AG04449 (cell line): Measurements from ENCODE around the gene NDUFS8.

Experiments
- CTCF ChIA-PET: fragments of 350-600 bp; formaldehyde crosslinking; extraction: SDS; loops from one replicate; lab custom pipeline; 2021; ENCODE audit warnings: antibody characterized with exemption; lab: Yijun Ruan, JAX
- POLR2A ChIA-PET: fragments of 400-600, 350-600 bp; formaldehyde crosslinking; extraction: SDS; loops from one replicate; lab custom pipeline; 2020; ENCODE audit warnings: antibody characterized with exemption, inconsistent platforms; lab: Yijun Ruan, JAX
- DNase-seq: peaks from one replicate; pipeline ENCODE4 v3.0.0-alpha.2; 2010; ENCODE audit warnings: low read depth, low spot score
- H3K4me3 ChIP-seq: 2 replicates; pipeline ENCODE4 v1.5.1; 2011; ENCODE audit warnings: low read depth, mild to moderate bottlenecking, control low read depth, low read length
- TF ChIP-seq, protein P1 (sequence below): IDR thresholded peaks from one replicate; pipeline ENCODE4 v1.5.1; 2011; ENCODE audit warnings: mild to moderate bottlenecking, moderate library complexity, low read length, control low read depth, inconsistent platforms; ENCODE audit not compliant: insufficient read depth; ENCODE audit errors: missing control alignments

NDUFS8 gene

GRCh38 chr11:68035266-68035876 is 4.9 kb downstream of the NDUFS8 start:
- no peak for DNase-seq
- H3K4me3 ChIP-seq: no peak overlapping the region
- ChIA-PET POLR2A (no interaction called here), CTCF (interaction anchor here (1.0 kb wide), 1 partner anchor 174 kb away, joined by 5 read pairs; no protein-coding TSS in a partner anchor)
- TF ChIP-seq, protein P1, sequence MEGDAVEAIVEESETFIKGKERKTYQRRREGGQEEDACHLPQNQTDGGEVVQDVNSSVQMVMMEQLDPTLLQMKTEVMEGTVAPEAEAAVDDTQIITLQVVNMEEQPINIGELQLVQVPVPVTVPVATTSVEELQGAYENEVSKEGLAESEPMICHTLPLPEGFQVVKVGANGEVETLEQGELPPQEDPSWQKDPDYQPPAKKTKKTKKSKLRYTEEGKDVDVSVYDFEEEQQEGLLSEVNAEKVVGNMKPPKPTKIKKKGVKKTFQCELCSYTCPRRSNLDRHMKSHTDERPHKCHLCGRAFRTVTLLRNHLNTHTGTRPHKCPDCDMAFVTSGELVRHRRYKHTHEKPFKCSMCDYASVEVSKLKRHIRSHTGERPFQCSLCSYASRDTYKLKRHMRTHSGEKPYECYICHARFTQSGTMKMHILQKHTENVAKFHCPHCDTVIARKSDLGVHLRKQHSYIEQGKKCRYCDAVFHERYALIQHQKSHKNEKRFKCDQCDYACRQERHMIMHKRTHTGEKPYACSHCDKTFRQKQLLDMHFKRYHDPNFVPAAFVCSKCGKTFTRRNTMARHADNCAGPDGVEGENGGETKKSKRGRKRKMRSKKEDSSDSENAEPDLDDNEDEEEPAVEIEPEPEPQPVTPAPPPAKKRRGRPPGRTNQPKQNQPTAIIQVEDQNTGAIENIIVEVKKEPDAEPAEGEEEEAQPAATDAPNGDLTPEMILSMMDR: no peak

GRCh38 chr11:68036141-68036716 is 5.7 kb downstream of the NDUFS8 start:
- no peak overlapping the region for H3K4me3 ChIP-seq

DNA sequence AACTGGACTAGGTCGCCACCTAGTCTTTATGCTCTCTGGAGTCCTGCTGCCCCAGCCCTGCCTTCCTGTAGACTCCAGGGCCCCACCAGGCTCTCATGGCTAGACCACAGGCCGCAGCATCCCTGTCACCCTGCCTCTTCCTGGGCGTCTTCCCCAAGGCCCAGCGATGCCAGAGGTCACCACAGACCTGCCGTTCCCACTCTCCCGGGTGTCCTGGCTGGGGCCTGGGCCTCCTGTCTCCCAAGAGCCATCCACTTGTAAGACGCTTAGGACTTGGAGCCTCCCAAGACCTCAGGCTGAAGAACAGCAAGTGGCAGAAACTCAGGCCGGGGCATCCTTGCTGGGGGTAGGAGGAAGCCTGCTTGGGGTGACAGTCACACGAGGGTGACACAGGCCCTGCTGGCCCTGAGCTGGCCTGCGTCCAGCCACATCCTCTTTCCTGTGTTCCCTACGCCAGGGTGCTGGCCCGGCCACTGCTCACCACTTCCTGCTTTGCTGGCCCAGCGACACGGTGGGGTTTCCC is 6.3 kb downstream of the NDUFS8 start:
- ChIA-PET CTCF (interaction anchor here (0.7 to 2.3 kb wide), 4 partner anchors 14 to 172 kb away, joined by 3 to 5 read pairs (median 4); no protein-coding TSS in a partner anchor), POLR2A (interaction anchor here (2.0 kb wide), 1 partner anchor 26 kb away, joined by 5 read pairs; the partner anchor contains the start of gene ALDH3B1)
- DNase-seq: no peak
- TF ChIP-seq, protein P1: no peak
- H3K4me3 ChIP-seq: no peak overlapping the region

More at GRCh38 chr11:68036141-68036716, 5.7 kb downstream of the NDUFS8 start:
- ChIA-PET POLR2A (no interaction called here), CTCF (interaction anchor here (1.0 to 1.5 kb wide), 2 partner anchors 167 to 173 kb away, joined by 3 to 5 read pairs; no protein-coding TSS in a partner anchor)
- TF ChIP-seq, protein P1: no peak
- DNase-seq: no peak

DNA sequence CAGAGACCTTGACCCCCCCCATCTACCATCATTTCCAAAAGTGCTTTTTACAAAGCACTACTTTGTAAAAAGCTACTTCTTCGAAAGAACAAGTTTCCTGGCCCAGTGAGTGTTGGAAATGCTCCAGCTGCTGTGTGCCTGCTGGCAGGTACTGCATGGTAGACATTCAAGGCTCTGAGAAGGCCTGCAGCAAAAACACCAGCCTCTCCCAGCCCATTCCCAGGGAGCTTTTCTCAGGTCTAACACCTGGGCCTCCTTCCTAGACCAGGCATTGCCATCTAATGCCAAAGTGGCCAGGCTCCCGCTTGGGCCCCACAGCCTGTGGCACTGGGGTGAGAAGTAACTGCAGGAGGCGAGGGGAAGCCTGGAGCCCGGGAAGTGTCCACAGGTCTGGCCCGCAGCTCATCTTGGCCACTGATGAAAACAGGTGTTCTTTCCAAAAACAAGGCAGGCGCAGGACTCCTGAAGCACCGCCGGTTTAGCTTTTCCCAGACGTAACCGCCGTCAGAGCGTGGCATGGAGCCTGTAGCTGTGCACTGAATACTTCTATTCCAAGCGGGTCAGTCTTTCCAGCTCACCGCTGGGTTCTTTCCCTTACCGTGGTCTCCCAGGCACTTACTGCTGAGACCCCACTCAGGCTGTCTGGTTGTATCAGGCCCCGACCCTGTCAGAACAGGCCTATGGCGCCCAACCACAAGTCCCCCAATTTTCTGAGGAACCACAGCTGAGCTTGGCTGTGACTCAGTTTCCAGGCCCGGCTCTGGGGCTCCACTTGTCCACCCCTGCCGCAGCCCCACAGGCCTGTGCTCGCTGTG is 7.1 kb downstream of the NDUFS8 start:
- ChIA-PET CTCF (interaction anchor here (0.7 to 2.3 kb wide), 6 partner anchors 15 to 171 kb away, joined by 3 to 5 read pairs (median 4); partner anchors contain the start of gene ALDH3B1), POLR2A (interaction anchor here (0.5 to 2.0 kb wide), 2 partner anchors 14 to 27 kb away, joined by 3 to 5 read pairs; partner anchors contain the start of gene ALDH3B1)
- DNase-seq: no peak
- H3K4me3 ChIP-seq: no peak overlapping the region
- TF ChIP-seq, protein P1: no peak

DNA sequence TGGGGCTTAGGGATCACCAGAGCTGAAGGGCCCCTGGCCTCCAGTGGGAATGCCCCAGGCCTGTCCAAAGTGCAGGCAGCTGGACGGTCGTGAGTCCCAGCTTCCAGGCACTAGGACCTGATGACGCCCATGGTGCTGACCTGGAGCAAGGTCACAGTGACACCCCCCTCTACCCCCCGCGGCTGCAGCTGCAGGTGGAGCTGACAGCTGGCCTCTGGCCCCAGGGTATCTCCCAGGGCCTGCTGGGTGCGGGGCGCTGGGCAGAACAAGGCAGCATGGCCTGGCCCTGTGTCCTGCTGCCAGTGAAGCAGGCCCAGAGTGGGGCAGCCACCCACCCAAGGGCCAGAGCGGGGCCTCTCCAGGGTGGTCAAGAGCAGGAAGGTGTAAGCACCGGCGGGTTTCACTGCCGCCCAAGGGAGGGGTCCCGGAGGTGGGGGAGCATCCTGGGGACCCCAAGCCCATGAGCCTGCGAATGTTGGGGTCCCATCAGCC is 7.8 kb downstream of the NDUFS8 start:
- ChIA-PET POLR2A (interaction anchor here (1.4 to 2.0 kb wide), 2 partner anchors 9 to 28 kb away, joined by 5 read pairs; partner anchors contain the start of gene ALDH3B1), CTCF (interaction anchor here (1.1 to 2.3 kb wide), 3 partner anchors 18 to 168 kb away, joined by 3 to 5 read pairs (median 4); partner anchors contain the start of gene ALDH3B1)
- TF ChIP-seq, protein P1: no peak
- no peak for DNase-seq
- peak overlapping the region; percentile 73 for H3K4me3 ChIP-seq
